Liver (tissue), 9 donors: ENCODE measurements around the gene CDKN2B-AS1. TPM values are rescaled to one million over a fixed set of nuclear protein-coding genes. Genes with fewer than 3 reads are reported as not detected.

ENCODE experiments used
- DNase-seq: peaks from one replicate; pipeline ENCODE4 v3.0.0-alpha.2; 2017; ENCODE audit warnings: low spot score
- H3K27ac ChIP-seq, 2 donors: one replicate each; pipeline ENCODE4 v1.7.0; 2013; ENCODE audit warnings: inconsistent platforms in 2 of 2, low read length in 2 of 2, control low read depth in 1 of 2, low read depth in 1 of 2, mild to moderate bottlenecking in 1 of 2
- H3K27me3 ChIP-seq, 4 donors: one replicate each; pipeline versions ENCODE4 v1.6.1 to v1.7.0; 2013; ENCODE audit warnings: low read length in 3 of 4, inconsistent platforms in 1 of 4, mild to moderate bottlenecking in 1 of 4, moderate library complexity in 1 of 4; ENCODE audit not compliant: control insufficient read depth in 4 of 4, insufficient read depth in 4 of 4
- H3K36me3 ChIP-seq, 4 donors: one replicate each; pipeline versions ENCODE4 v1.6.1 to v1.7.0; 2013; ENCODE audit warnings: low read length in 3 of 4, mild to moderate bottlenecking in 3 of 4, low read depth in 1 of 4, moderate library complexity in 1 of 4; ENCODE audit not compliant: control insufficient read depth in 4 of 4, insufficient read depth in 3 of 4
- H3K4me1 ChIP-seq, 4 donors: one replicate each; pipeline versions ENCODE4 v1.6.1 to v1.7.0; 2013; ENCODE audit warnings: low read length in 3 of 4, mild to moderate bottlenecking in 3 of 4, moderate library complexity in 1 of 4; ENCODE audit not compliant: control insufficient read depth in 4 of 4, insufficient read depth in 4 of 4
- H3K4me3 ChIP-seq, 3 donors: one replicate each; pipeline versions ENCODE4 v1.6.1 to v1.7.0; 2013; ENCODE audit warnings: low read length in 3 of 3, control low read depth in 1 of 3, low read depth in 1 of 3, mild to moderate bottlenecking in 1 of 3
- H3K9ac ChIP-seq, 2 donors: one replicate each; pipeline ENCODE4 v1.7.0; 2013; ENCODE audit warnings: low read length in 2 of 2, mild to moderate bottlenecking in 2 of 2, moderate library complexity in 2 of 2, control low read depth in 1 of 2, low read depth in 1 of 2
- H3K9me3 ChIP-seq, 4 donors: one replicate each; pipeline versions ENCODE4 v1.6.1 to v1.7.0; 2013; ENCODE audit warnings: low read length in 3 of 4; ENCODE audit not compliant: control insufficient read depth in 4 of 4
- FOXA1 ChIP-seq: IDR thresholded peaks from 2 replicates; pipeline ENCODE4 v1.6.1; 2016; ENCODE audit warnings: antibody characterized with exemption
- GABPA ChIP-seq, 2 donors: IDR thresholded peaks in 1 of 2; conservative IDR thresholded peaks in 1 of 2; 2 replicates each; pipeline ENCODE4 v1.6.1; 2016; ENCODE audit warnings: antibody characterized with exemption in 2 of 2, mild to moderate bottlenecking in 1 of 2, moderate library complexity in 1 of 2
- HNF4A ChIP-seq, 2 donors: conservative IDR thresholded peaks; 2 replicates each; pipeline ENCODE4 v1.6.1; 2016; ENCODE audit warnings: antibody characterized with exemption in 2 of 2, mild to moderate bottlenecking in 2 of 2
- HNF4G ChIP-seq: IDR thresholded peaks from 2 replicates; pipeline ENCODE4 v1.6.1; 2016; ENCODE audit warnings: antibody characterized with exemption
- JUND ChIP-seq, 2 donors: IDR thresholded peaks; 2 replicates each; pipeline ENCODE4 v1.6.1; 2016; ENCODE audit warnings: antibody characterized with exemption in 2 of 2
- MAX ChIP-seq: IDR thresholded peaks from 2 replicates; pipeline ENCODE4 v1.6.1; 2016; ENCODE audit warnings: antibody characterized with exemption
- NR2F2 ChIP-seq: IDR thresholded peaks from 2 replicates; pipeline ENCODE4 v1.6.1; 2016; ENCODE audit warnings: antibody characterized with exemption
- RAD21 ChIP-seq, 2 donors: IDR thresholded peaks; 2 replicates each; pipeline ENCODE4 v1.6.1; 2016; ENCODE audit warnings: antibody characterized with exemption in 2 of 2, mild to moderate bottlenecking in 2 of 2
- SP1 ChIP-seq: IDR thresholded peaks from 2 replicates; pipeline ENCODE4 v1.6.1; 2018; ENCODE audit warnings: antibody characterized with exemption, mild to moderate bottlenecking
- TAF1 ChIP-seq: conservative IDR thresholded peaks from 2 replicates; pipeline ENCODE4 v1.6.1; 2016; ENCODE audit warnings: antibody characterized with exemption, mild to moderate bottlenecking
- YY1 ChIP-seq: IDR thresholded peaks from 2 replicates; pipeline ENCODE4 v1.6.1; 2016; ENCODE audit warnings: antibody characterized with exemption, mild to moderate bottlenecking
- polyA plus RNA-seq, 2 donors: library from polyadenylated mRNA; stranded (reverse) in 1 of 2; unstranded in 1 of 2; fragments of 200-250 nt in 1 of 2; fragments of >200 nt in 1 of 2; fragmentation: Nextera tagmentation in 1 of 2; extraction: Ambion mirVana in 1 of 2; gene quantifications; one replicate each; pipeline versions ENCODE4 v1.2.1 to v1.2.3, GENCODE V29; 2013 to 2015
- total RNA-seq, 2 donors: library from RNA; depleted of rRNA; stranded (reverse); fragments of >200 nt; gene quantifications; one replicate each; pipeline ENCODE4 v1.2.3, GENCODE V29; 2014
- TF ChIP-seq, protein P1 (sequence below): IDR thresholded peaks from 2 replicates; pipeline ENCODE4 v1.6.1; 2016; ENCODE audit warnings: antibody characterized with exemption, mild to moderate bottlenecking
- TF ChIP-seq, protein P2 (sequence below): IDR thresholded peaks from 2 replicates; pipeline ENCODE4 v1.6.1; 2016; ENCODE audit warnings: antibody characterized with exemption
- TF ChIP-seq, protein P3 (sequence below): fragments of 150-350 bp; IDR thresholded peaks from 2 replicates; pipeline ENCODE4 v1.5.1; 2017; ENCODE audit warnings: improper control_type of control experiment, low read depth, low read length; ENCODE audit not compliant: missing input control
- TF ChIP-seq, protein P4 (sequence below): IDR thresholded peaks from 2 replicates; pipeline ENCODE4 v1.6.1; 2016; ENCODE audit warnings: antibody characterized with exemption
- donor health status: healthy.
- donor health status: healthy.
- donor health status: healthy.
- donor health status: healthy.
- donor health status: healthy.

CDKN2B-AS1 gene
- total and polyA plus RNA-seq, 4 donors, result 0.08 to 0.42 TPM; not detected in 2

DNA sequence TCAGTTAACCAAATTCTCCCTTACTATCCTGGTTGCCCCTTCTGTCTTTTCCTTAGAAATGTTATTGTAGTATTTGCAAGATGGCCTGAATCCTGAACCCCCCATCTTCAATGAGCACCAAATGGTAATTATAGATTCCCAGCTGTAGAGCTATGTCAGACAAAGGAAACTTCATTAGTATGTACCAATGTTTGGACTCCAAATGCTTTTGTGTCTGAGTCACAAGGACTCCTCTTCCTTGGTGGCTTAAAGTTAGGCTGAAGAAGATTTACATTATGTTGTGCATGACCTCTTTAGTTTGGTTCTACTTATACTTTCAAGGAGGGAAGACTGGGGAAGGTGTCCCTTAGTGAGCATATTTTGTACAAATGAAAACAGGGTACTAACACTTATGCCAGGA, 120.4 kb downstream of the CDKN2B-AS1 start:
- Histone ChIP-seq H3K9ac (no peak overlapping the region), H3K9me3 (no peaks in the 10 kb centered on the region), H3K27ac (no peak overlapping the region), H3K36me3 (no peaks in the 10 kb centered on the region), H3K4me3 (no peak overlapping the region), H3K27me3 (no peaks in the 10 kb centered on the region), H3K4me1 (peaks cover 0 to 5% (median 0%) of the 10 kb centered on the region in 4 donors)
- no peak for DNase-seq
- TF ChIP-seq, protein P1, sequence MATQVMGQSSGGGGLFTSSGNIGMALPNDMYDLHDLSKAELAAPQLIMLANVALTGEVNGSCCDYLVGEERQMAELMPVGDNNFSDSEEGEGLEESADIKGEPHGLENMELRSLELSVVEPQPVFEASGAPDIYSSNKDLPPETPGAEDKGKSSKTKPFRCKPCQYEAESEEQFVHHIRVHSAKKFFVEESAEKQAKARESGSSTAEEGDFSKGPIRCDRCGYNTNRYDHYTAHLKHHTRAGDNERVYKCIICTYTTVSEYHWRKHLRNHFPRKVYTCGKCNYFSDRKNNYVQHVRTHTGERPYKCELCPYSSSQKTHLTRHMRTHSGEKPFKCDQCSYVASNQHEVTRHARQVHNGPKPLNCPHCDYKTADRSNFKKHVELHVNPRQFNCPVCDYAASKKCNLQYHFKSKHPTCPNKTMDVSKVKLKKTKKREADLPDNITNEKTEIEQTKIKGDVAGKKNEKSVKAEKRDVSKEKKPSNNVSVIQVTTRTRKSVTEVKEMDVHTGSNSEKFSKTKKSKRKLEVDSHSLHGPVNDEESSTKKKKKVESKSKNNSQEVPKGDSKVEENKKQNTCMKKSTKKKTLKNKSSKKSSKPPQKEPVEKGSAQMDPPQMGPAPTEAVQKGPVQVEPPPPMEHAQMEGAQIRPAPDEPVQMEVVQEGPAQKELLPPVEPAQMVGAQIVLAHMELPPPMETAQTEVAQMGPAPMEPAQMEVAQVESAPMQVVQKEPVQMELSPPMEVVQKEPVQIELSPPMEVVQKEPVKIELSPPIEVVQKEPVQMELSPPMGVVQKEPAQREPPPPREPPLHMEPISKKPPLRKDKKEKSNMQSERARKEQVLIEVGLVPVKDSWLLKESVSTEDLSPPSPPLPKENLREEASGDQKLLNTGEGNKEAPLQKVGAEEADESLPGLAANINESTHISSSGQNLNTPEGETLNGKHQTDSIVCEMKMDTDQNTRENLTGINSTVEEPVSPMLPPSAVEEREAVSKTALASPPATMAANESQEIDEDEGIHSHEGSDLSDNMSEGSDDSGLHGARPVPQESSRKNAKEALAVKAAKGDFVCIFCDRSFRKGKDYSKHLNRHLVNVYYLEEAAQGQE, result no peak
- no peak for TF ChIP-seq FOXA1

- H3K4me3 ChIP-seq, result no peak overlapping the region
- H3K27ac ChIP-seq, result no peak overlapping the region
Observed at GRCh38 chr9:22116758-22117157, 122.2 kb downstream of the CDKN2B-AS1 start.

More at GRCh38 chr9:22116758-22117157, 122.2 kb downstream of the CDKN2B-AS1 start:
- TF ChIP-seq, protein P2, sequence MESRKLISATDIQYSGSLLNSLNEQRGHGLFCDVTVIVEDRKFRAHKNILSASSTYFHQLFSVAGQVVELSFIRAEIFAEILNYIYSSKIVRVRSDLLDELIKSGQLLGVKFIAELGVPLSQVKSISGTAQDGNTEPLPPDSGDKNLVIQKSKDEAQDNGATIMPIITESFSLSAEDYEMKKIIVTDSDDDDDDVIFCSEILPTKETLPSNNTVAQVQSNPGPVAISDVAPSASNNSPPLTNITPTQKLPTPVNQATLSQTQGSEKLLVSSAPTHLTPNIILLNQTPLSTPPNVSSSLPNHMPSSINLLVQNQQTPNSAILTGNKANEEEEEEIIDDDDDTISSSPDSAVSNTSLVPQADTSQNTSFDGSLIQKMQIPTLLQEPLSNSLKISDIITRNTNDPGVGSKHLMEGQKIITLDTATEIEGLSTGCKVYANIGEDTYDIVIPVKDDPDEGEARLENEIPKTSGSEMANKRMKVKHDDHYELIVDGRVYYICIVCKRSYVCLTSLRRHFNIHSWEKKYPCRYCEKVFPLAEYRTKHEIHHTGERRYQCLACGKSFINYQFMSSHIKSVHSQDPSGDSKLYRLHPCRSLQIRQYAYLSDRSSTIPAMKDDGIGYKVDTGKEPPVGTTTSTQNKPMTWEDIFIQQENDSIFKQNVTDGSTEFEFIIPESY, result no peak
- TF ChIP-seq SP1, result no peak
- TF ChIP-seq JUND (IDR thresholded peaks at IDR 0.05), result no peak
- TF ChIP-seq, protein P3, sequence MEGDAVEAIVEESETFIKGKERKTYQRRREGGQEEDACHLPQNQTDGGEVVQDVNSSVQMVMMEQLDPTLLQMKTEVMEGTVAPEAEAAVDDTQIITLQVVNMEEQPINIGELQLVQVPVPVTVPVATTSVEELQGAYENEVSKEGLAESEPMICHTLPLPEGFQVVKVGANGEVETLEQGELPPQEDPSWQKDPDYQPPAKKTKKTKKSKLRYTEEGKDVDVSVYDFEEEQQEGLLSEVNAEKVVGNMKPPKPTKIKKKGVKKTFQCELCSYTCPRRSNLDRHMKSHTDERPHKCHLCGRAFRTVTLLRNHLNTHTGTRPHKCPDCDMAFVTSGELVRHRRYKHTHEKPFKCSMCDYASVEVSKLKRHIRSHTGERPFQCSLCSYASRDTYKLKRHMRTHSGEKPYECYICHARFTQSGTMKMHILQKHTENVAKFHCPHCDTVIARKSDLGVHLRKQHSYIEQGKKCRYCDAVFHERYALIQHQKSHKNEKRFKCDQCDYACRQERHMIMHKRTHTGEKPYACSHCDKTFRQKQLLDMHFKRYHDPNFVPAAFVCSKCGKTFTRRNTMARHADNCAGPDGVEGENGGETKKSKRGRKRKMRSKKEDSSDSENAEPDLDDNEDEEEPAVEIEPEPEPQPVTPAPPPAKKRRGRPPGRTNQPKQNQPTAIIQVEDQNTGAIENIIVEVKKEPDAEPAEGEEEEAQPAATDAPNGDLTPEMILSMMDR, result no peak
- TF ChIP-seq, protein P1, result no peak
- TF ChIP-seq, protein P4, sequence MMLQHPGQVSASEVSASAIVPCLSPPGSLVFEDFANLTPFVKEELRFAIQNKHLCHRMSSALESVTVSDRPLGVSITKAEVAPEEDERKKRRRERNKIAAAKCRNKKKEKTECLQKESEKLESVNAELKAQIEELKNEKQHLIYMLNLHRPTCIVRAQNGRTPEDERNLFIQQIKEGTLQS, result no peak
- TF ChIP-seq GABPA (IDR thresholded peaks at IDR 0.05 in 1 of 2, conservative IDR thresholded peaks at IDR 0.05 in 1 of 2), result no peak
- TF ChIP-seq NR2F2, result no peak
- no peak for TF ChIP-seq HNF4A (conservative IDR thresholded peaks at IDR 0.05)
- no peak for TF ChIP-seq MAX
- TF ChIP-seq TAF1, result no peak
- no peak for TF ChIP-seq YY1
- no peak for TF ChIP-seq HNF4G
- no peak for TF ChIP-seq RAD21 (IDR thresholded peaks at IDR 0.05)
- H3K9me3 ChIP-seq, result no peaks in the 10 kb centered on the region
- H3K9ac ChIP-seq, result no peak overlapping the region
- peaks cover 0 to 5% (median 0%) of the 10 kb centered on the region in 4 donors for H3K4me1 ChIP-seq
- no peaks in the 10 kb centered on the region for H3K36me3 ChIP-seq
- H3K27me3 ChIP-seq, result no peaks in the 10 kb centered on the region
- DNase-seq, result no peak
